ENCODE measurements around the gene ILK.

DNA sequence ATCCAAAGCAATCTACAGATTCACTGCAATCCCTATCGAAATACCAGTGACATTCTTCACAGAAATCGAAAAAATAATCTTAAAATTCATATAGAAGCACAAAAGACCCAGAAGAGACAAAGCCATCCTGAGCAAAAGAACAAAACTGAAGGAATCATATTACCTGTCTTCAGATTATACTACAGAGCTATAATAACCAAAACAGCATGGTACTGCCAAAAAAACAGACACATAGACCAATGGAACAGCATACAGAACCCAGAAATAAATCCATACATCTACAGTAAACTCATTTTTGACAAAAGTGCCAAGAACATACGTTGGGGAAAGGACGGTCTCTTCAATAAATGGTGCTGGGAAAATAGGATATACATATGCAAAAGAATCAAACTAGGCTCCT, 19.0 kb upstream of the ILK start:
- TF ChIP-seq, protein P1, sequence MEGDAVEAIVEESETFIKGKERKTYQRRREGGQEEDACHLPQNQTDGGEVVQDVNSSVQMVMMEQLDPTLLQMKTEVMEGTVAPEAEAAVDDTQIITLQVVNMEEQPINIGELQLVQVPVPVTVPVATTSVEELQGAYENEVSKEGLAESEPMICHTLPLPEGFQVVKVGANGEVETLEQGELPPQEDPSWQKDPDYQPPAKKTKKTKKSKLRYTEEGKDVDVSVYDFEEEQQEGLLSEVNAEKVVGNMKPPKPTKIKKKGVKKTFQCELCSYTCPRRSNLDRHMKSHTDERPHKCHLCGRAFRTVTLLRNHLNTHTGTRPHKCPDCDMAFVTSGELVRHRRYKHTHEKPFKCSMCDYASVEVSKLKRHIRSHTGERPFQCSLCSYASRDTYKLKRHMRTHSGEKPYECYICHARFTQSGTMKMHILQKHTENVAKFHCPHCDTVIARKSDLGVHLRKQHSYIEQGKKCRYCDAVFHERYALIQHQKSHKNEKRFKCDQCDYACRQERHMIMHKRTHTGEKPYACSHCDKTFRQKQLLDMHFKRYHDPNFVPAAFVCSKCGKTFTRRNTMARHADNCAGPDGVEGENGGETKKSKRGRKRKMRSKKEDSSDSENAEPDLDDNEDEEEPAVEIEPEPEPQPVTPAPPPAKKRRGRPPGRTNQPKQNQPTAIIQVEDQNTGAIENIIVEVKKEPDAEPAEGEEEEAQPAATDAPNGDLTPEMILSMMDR (IDR thresholded peaks at IDR 0.05), result no peak
- TF ChIP-seq POLR2A (IDR thresholded peaks at IDR 0.05), result no peak

All from suprapubic skin (tissue), 3 donors.